Fibroblast of peridontal ligament (primary cell): ENCODE data around the gene PPIL3.
A peak's percentile ranks its signal among the peaks of the same experiment; 100 is the strongest.

Source experiments
- DNase-seq: peaks from one replicate; pipeline ENCODE4 v3.0.0-alpha.2; 2010; ENCODE audit errors: extremely low read depth

The PPIL3 gene

GRCh38 chr2:200860092-200860795, 28.6 kb downstream of the PPIL3 start:
- peak; percentile 72 for DNase-seq

GRCh38 chr2:200856806-200857205, 32.1 kb downstream of the PPIL3 start:
- no peak for DNase-seq

- DNase-seq, result no peak
Measured at GRCh38 chr2:200852605-200853004, 36.3 kb downstream of the PPIL3 start.

GRCh38 chr2:200851398-200852248, 37.3 kb downstream of the PPIL3 start:
- no peak for DNase-seq

- DNase-seq, result no peak
Measured at GRCh38 chr2:200850512-200851256, 38.2 kb downstream of the PPIL3 start.

GRCh38 chr2:200847939-200848338, 40.9 kb downstream of the PPIL3 start:
- DNase-seq, result no peak

GRCh38 chr2:200847269-200847668, 41.6 kb downstream of the PPIL3 start:
- no peak for DNase-seq

DNA sequence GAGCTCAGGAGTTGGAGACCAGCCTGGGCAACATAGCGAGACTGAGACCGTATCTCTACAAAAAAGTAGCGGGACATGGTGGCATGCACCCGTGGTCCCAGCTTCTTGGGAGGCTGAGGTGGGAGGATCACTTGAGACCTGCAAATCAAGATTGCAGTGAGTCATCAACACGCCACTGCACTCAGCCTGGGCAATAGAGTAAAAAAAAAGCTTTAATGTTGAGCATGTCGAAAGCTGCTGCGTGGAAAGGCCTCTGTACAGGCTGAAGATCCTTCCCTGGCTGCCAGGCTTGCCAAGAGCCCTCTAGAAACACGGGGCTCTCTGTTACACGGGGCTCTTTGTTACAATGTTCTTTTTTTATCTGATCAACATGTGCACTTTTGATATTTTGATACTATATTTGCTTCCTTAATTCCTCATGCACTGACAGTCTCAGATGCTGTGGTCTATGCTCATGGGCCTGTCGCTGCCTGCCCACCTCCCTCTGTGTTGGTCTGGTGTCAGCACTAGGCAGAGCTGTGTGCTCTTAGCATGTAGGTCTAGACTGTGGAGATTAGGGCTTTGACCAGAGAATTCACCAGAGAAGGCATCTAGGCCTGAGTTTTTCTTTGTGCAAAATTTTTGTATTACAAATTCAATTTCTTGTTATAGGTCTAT, 43.1 kb downstream of the PPIL3 start:
- no peak for DNase-seq

GRCh38 chr2:200845194-200845593, 43.7 kb downstream of the PPIL3 start:
- DNase-seq, result no peak

DNA sequence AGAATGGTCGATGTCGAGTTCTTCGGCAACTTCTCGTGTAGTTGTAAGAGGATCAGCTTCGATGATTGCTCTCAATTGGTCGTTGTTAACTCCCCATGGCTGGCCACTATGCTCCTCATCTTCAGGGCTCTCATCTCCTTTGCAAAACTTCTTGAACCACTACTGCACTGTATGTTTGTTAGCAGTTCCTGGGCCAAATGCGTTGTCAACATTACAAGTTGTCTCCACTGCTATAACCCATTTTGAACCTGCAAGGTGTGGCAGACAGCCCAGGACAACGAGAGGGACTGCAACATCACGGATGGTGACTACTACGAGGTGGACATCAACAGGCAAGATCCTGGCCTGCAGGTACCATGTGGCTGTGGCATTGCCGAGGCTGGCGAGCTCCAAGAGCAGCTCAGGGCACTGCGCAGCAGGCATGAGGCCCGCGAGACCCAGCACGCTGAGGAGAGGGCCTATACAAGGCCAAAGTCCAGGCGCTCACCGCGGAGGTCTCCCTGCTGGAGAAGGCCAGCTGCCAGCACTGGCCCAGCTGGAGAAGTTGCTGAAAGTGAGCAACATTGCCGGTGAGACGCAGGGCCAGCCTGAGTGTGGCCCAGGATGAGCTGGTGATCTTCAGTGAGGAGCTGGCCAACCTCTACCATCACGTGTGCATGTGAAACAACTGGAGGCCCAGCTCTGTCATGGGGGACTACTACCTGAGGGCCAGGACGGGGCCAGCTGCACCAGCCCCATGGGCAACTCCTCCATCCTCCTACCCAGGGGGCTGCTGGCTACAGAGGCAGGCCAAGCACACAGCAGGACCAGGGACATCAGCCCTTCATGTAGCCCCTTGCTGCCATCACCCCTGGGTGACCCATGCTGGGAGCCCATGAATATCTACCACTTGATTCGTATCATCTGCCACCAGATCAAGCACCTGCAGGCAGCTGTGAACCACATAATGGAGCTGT, 44.6 kb downstream of the PPIL3 start:
- no peak for DNase-seq

- no peak for DNase-seq
Measured at GRCh38 chr2:200839513-200839912, 49.4 kb downstream of the PPIL3 start.

DNA sequence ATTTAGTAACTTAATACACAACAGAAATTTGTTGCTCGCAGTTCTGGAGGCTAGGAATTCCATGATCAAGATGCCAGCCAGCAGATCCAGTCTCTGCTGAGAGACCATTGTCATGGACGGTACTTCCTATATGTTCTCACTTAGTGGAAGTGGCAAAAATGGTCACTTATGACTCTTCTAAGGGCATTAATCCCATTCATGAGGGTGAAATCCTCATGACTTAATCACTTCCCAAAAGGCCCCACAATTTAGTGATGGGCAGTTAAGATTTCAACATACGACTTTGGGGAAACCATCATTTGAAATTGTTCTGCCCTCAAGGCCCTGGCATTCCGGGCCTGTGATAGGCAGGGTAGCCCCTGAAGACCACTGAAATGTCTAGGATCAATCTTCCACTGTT, 54.2 kb downstream of the PPIL3 start:
- DNase-seq, result no peak

- no peak for DNase-seq
Measured at GRCh38 chr2:200829258-200829655, 59.6 kb downstream of the PPIL3 start.

GRCh38 chr2:200828572-200829257, 60.2 kb downstream of the PPIL3 start:
- no peak for DNase-seq

DNA sequence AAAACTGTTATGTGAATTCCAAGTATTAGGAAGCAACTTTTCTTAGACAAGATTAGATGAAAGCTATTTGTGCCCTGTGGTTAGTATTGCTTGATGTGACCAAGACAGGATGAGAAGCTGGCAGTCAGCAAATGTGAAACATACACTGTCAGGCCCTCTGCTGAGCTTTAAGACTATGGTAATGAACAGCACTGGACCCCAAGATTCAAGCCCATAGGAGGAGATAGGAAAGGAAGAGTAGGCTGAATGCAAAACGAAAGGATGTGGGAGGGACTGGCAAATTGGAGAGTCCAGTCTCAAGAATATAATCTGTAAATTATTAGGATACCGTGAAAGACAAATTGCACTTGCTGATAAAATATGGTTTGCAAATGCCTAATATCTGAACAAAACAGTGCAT, 60.8 kb downstream of the PPIL3 start:
- DNase-seq, result no peak

DNA sequence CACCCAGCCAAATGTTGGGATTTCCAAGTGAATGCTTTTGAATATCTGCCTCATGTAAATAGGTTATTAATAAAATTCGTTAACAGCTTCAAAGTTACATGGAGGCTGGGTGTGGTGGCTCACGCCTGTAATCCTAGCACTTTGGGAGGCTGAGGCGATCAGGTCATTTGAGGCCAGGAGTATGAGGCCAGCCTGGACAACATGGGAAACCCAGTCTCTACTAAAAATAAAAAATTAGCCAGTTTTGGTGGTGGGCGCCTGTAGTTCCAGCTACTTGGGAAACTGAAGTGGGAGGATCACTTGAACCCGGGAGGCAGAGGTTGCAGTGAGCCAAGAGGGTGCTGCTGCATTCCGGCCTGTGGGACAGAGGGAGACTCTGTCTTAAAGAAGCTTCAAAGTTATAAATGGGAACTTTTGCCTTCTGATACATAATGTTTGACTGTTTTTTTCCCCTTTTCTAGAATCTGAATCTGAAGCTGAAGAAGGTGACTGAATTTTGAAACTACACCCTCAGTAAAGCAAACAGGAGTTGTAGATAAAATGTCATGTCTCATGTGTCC, 67.1 kb downstream of the PPIL3 start:
- DNase-seq, result no peak
